Stimulated activated CD4-positive, alpha-beta T cell treated with anti-CD3 and anti-CD28 coated beads, Interleukin-15, amount 100 ng/mL, for 24 hours (primary cell): Measurements from ENCODE around the gene PDE11A.

Experiments used
- DNase-seq: peaks from one replicate; pipeline ENCODE4 v3.0.0-alpha.2; 2020

PDE11A gene

DNA sequence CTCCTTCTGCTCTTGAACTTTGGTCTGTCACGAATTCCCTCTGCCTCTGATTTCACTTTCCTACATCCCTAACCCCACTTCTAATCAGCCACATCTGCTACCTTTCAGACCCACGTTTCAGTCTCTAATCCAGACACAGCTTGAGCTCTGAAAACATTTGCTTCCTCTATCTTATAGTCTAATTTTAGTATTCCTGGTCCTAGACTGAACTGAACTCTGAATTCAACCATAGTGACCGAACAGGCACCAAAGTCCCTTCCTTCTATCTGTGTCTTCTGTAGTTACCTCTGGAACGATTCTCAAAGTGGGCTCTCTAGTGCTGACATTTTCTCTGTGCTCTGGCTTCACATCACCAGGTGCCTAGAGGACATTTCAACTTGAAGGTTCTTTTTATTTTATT lies 156.2 kb downstream of the PDE11A start:
- DNase-seq, result no peak

DNA sequence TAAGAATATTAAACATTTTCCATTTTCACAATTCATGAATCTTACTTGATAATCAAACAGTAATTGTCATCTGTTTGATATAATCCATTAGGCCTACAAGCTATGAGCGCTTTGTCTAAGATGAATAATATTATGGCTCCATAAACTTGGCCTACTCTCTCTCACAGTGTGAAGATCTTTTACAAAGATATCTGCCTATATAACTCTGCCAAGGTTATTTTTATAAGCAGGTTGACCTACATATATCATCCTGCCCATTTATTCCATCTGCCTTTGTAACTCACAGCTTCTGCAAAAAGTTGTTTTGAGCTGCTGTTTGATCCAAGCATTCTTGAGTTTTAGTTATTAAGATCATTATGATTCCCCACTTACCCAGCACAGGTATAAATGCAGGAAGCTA lies 158.3 kb downstream of the PDE11A start:
- DNase-seq, result no peak

DNA sequence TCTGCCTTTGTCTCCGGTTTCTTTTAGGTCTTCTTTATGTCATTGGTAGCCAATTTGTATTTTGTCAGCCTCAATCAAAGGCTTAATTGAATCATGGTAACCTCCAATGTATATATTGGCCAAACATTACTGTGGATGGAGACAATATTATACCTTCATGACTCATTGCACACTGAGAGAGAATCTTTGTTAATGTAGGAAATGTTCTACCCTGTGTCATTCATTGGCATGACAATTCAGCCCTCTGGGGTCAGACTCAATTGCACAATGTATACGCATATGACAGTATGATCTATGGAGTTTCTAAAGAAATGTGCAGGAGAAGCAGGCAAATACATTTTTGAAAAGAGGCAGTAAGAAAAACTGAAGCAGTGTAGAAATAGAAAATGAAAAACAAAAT lies 162.6 kb downstream of the PDE11A start:
- no peak for DNase-seq

DNA sequence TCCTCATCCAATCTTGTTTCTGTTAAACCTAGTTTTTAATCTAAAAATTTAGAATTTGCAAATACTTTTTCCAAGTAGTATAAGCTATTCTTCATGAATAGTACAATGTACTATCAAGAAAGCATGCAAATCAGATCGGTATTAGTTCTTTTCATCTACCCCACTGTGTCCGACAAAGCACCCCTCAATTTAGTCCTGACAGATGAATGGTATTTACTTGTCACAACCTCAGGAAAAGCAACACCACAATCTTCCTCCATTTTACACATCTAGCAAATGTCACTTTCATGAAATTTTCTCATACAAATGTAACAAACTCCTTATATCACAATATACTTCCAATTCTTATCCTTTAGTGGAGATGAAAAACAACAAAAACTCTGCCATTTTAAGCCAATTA lies 163.8 kb downstream of the PDE11A start:
- DNase-seq, result no peak

DNA sequence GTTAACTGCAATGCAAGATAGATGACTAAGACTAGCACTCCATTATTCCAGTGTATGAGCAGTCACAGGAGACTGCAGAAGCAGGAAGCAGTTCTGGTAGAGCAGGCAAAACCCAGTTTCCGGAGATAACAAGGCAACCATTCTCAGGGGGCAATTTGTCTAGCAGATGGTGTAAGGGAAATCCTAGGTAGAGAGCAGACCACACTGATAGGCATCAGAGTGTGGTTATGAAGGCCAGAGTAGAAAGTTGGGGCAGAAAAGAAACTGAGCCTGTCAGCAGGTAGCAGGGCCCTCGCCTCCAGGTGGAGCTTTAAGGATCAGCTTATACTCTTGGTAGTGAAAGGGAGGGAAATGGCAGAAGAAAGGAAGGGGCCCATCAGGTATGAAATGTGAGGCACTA lies 164.4 kb downstream of the PDE11A start:
- DNase-seq, result no peak

DNA sequence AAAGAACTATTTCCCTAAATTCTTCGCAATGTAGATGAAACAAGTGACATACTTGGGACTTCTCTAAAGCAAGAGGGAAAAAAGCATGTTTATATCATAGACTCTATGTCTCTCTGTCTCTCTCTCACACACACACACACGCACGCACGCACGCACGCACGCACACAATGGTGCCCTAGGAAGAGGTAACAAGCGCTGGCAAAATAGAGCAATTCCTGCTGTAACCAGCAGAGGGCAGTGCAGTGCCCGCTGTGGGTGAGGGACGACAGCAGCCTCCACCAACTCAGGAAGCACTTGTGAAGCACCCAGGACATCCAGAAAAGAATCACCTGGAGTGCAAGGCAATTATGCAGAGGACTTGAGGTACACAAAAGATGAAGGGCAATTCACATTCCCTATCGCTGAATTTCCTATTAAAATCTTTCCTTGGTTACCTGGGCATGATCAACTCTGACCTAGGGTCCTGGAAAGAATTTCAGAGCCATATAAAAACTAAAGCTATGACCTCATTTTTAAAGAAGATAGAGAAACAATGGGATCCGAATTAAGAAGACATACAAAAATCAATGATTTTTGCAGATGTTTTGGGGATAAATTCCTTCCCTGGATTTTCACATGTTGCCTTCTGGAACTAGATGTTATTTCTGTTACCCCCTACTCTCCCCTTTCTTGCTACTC lies 166.4 kb downstream of the PDE11A start:
- peak; percentile 77 for DNase-seq

DNA sequence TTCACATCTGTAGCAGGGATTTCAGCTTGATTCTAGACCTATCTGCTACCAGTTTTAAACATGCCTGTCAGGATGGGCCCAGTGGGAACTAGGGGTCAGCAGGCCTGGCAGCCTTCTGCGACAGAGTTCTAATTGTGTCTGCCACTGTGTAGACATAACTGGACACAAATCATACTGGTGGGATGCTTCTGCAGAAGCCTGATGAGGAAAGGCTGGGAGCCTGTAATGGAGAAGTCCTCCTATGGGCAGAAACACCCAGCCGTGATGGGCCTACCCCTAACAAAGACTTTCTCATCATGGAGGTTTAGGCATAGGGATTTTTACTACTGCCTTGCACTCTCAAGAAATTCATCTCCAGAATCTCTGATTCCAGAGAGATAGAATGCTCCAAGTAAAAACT lies 166.9 kb downstream of the PDE11A start:
- DNase-seq, result no peak

DNA sequence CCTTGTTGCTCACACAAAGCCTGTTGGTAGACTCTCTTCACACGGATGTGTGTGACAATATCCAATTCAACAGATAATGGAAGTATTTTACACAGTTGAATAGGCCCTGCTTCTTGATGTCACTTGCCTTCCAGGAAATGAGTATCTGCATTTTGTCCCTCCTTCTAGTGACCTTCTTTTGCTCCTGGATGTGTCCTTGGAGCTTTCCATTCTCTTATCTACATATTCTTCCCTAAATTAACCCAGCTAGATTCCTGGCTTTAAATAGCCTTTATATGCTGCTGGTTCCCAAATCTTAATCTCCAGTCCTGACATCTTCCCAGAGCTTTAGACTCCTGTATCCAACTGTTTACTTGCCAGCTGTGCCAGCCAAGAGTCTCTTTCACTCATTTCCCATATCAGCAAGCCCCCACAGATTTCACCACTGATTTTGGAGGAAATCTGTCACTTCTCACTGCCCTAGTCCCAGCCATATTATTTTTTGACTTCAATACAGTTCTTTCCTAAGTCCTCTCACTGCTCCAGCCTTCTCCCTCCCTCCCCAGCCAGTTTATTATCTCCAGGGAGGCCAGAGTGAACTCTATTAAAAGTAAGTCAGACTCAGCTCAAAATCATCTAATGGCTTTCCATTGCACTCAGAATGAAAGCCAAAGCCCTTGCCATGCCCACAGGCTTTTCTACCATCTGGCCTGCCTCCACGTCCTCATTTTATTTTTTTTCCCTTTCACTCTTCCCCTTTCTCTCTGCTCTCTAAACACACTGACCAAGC lies 170.0 kb downstream of the PDE11A start:
- no peak for DNase-seq

DNA sequence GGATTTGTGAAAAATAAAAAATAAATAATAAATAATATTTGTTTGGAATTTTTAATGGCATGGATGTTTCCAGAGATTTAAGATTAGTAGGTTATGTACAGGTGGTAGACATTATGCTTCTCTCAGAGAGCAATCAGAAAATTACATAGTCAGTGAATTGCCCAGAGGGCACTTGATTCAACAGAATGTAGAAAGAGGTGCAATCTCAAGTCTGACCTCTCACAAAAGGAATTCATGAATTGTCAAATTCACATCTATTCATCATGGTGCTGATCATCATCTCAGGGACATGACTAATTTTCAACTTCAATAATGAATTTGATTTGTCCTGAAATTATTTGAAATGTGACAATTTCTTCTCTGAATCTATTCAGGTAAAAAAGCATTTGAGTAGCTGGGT lies 172.5 kb downstream of the PDE11A start:
- no peak for DNase-seq

DNA sequence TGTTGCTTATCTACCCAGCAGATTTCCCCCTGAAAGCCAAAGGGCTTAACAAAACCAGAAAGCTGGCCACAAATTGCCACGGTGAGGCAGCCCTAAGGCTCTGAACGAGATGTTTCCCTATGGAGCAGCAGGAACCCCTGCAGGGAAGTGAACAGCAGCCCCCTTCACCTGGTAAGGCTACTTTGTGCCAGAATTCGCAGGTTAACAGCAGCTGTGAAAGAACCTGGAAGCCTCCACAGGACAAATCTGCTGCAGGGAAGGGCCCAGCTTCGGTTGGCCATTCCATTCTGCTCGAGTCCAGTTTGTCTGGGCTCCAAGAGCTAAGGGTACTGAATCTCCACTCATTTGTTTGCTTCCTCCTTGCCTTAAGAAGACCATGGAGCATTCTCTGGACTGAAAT lies 175.3 kb downstream of the PDE11A start:
- no peak for DNase-seq

DNA sequence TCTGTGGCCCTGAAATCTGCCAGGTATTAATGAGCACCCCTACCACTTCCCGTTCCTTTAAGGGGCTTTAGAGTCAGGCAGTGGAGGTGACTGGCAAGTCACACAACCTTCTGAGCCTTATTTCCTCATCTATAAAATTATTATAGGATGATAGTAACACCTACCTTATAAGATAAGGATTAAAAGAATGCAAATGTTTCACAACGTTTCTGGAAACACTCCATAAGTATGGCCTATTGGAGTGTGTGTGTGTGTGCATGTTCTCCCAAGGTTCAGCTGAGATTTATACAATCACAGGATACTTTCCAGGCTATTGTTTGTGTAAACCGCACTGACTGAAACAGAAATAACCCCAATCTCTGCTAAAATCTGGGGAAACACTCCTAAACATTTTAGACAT lies 176.0 kb downstream of the PDE11A start:
- DNase-seq, result no peak

DNA sequence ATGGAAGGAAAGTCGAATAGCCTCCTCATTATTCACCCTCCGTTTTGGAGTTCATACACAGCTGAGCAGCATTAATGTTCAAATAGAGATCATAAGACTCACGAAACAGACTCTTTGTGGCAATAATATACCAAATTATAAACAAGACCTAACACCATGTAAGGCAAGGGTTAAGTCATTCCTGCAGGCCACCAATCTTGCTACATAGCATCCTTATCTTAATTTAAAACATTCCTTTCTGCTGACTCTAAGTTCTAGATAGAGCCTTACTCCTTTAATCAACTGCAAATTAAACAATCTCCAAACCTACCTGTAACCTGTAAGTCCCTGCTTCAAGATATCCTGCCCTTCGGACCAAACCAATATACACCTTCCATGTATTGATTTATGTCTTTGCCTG lies 178.0 kb downstream of the PDE11A start:
- DNase-seq, result no peak

DNA sequence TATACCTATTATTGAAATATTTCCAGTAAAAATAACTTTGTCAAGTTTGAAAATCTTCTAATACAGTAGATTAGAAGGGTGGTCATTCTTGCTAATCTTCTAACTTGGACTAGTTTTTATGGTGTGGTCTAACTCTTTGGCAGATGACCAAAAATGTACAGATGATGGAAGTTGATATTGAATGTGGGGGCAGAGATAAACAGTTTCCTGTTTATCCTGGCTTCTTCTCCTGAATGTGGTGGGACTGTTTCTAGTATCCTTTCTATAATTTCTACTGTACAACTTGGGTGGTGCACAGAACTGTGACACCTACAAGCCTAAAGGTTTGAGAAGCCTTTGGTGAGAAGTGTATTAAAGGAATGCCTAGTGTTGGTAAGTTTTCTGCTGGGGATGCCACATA lies 178.7 kb downstream of the PDE11A start:
- no peak for DNase-seq

DNA sequence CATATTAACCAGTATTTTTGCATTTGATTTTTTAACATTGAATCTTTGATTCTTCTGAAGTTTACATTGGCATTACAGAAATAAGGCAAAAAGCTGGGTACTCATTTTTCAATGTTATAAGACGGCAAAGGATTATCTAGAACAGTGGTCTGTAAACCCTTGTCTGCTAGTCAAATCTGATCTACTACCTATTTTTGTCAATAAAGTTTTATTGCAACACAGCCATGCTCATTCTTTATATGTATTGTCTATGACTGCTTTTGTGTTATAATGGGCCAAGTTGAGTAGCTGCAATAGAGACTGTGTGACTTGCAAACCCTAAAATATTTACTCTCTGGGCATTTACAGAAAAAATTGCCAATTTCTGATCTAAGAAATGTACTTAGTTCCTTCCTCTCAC lies 181.0 kb downstream of the PDE11A start:
- no peak for DNase-seq

DNA sequence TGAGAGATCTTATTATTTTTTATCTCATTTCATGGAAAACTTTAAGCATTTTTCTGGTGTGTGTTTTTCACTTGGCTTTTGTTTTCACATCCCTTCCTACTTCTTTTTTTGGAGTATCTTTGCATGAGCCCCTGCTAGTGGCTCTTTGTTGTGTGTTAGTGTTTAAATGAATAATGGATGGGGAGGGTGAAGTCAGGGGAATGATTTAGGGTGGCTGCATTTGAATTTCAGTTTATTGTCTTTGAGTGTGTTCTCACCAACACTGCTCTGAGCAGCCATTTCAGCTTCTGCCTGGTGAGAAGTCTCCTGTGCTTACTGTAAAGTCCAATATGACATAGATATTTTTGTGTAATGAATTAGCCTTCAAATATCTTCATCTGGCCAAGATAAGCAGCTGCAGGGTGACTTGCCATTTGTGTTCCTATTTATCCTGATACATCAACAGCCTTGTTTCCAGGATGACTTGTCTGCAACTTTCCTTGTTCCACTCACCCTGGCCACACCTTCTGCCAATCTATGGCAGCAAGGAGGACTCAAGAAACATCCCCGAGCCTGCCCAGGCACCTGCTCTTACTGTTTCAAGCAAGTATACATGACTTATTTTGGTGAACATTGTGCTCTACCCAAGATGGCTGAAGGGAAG lies 182.6 kb downstream of the PDE11A start:
- no peak for DNase-seq

DNA sequence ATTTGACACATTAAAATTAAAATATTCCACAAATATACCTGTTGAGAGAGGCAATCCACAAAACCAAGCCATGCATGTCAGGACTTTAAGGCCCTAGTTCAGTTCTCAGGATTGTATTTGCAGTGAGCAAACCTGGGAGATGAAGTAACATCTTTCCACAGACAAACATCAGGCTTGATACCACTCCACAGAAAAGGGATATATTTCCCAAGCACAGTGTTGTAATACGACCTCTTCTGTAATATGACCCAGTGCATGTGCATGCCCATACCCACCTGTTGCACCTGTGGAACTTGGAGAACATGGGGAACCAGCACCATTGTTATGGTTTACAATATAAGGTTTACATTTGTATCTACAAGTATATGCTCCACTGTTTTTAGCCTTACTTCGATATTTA lies 184.0 kb downstream of the PDE11A start:
- no peak for DNase-seq

DNA sequence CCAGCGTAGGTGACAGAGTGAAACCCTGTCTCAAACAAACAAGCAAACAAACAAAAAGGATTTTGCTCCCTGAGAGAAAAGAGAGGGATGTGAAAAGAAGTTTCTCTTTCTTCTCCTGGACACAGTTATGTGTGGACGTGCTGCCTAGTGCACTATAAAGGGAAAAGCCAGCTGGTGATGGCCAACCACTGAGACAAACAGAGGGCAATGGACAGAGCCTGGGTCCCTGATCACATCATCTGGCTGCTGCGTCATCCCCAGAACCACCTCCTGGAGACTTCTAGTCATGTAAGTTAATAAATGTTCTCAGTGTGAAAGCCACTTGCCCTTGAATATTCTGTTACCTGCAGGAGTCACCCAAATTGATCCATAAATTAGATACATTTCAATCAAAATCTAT lies 184.9 kb downstream of the PDE11A start:
- no peak for DNase-seq

DNA sequence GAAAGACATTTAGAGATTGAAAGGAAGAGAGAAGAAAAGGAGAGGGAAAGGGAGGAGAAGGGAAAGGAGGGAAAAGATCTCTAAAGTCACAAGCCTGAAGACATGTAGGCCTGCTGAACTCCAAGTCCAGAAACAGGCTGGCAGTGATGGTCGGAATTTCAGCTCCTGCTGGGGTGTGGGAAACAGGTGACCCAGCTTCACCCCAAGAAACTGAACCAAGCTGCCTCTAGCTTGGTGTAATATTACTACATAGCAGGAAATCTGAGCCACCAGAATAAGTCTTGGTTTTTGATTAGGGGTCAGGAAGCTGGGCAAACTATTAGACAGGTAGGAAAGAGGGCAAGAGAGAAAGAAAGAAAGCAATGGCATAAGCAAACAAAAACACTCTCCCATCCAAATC lies 185.8 kb downstream of the PDE11A start:
- DNase-seq, result no peak

DNA sequence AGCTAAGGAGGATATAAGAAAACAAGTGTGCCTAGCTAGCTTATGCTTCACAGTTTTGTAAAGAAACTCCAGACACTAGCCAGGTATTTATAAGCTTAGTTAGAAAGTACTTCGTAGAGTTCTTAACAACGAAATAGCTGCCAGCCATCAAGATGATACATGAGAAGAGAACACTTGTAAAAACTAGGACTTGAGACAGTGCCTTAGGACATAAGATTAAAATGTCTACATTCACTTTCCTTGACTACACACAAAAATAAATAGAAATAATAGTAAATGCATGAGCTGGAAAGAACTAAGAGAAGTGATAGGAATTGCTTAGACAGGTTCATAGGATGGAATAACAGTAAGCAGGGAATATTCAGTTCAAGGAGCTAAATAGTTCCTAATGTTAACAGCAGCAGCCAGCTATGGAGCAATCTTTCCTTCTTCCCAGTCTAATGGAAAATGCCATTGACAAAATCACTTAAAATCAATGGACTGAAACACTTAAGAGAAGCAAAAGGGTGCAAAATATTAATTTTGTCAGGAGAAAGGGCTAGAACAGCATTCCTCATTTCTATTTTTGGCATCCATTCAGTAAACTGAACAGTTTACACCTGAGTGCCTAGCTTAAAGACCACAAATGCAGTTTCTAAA lies 186.6 kb downstream of the PDE11A start:
- DNase-seq, result no peak

DNA sequence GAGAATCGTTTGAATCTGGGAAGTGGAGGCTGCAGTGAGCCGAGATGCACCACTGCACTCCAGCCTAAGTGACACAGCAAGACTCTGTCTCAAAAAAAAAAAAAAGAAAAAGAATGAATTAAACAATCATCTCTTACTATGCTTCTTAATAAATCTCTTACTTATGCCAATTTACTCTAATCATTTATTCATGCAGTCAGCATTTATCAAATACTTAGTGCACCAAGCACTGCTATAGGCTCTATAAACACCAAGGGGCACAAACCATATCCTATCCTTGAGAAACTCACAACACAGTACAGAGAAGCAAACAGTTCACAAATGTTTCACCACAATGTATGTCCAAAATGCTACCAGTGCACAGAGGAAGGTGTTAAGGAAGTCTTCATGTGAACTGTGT lies 189.4 kb downstream of the PDE11A start:
- DNase-seq, result no peak

DNA sequence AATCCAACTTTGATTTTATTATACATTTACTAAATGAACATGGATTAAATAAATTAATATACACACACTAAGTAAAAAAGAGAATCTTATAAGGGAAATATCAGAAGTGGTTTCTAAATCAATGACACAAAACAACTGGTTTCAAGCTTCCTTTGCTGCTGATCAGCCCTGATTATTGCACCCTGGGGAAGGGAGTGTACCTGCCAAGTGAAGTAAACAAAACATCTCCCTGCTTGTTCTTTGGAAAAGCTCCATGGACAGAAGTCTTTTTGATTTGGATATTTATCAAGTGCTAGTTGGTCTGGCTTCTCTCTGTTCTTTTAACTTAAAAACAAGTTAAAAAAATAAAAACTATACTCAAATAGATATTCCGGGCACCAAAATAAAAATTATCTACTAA lies 190.1 kb downstream of the PDE11A start:
- no peak for DNase-seq

DNA sequence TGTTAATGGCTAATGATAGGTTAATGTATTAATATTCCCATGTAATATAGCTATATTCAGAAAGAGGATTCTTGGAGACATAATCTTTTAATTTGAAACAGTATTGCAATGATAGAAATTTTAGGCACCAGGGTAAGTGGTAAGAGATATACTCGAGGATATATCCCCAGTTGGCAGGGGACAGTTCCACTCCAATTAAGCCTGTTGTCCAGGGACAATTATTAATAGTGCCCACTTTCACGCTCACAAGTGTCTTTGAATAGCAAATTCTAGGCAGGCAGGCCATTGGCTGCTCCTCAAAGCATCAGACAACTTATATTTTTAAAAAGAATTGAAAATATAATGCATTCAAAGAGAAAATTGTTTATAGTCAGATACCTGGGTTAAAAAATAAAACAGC lies 190.7 kb downstream of the PDE11A start:
- DNase-seq, result no peak

DNA sequence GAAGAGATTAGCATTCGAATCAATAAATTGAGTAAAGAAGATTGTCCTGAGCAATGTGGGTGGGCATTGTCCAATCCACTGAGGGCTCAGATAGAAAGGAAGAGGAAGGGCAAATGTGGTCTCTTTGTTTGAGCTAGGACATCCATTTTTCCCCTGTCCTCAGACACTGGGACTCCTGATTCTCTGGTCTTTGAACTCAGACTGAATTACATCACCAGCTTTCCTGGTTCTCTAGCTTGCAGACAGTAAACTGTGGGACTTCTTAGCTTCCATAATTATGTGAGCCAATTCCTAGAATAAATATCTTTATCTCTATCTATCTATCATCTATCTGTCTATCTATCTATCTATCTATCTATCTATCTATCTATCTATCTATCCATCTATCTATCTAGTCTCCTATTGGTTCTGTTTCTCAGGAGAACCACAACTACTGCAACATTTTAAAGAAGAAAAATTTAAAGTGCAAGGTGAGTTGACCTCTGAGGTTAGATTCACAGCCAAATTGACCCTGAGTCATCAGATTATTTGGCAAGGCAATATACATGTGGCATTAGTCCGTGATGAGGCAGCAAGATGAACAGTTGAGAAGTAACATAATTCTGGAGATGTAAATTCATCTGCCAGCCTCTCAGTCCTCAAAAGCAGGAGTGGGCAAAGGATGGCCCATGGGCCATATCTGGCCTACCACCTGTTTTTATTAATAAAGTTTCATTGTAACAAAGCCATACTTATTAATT lies 191.4 kb downstream of the PDE11A start:
- DNase-seq, result no peak
